Heart right ventricle (tissue), 16 donors: ENCODE data around the gene TMEM39A. TPM values are rescaled to one million over a fixed set of nuclear protein-coding genes. Genes with fewer than 3 reads are reported as not detected.

Experiments used
- ATAC-seq, 8 donors: fragments of 200-7000 bp; cut with Tn5 transposase; one replicate each; pipeline ENCODE4 v1.9.1; 2020; ENCODE audit warnings: mild to moderate bottlenecking in 8 of 8, moderate library complexity in 8 of 8, moderate number of reproducible peaks in 1 of 8
- DNase-seq, 2 donors: peaks; one replicate each; pipeline ENCODE4 v3.0.0-alpha.2; 2020
- H3K27ac ChIP-seq, 10 donors: fragments of 200-600 bp; sonication (generic) in 2 of 10; one replicate each; pipeline versions ENCODE4 v1.5.0 to v1.8.0; 2020 to 2022; ENCODE audit warnings: mild to moderate bottlenecking in 3 of 10
- H3K27me3 ChIP-seq, 7 donors: fragments of 200-600 bp; one replicate each; pipeline ENCODE4 v1.8.0; 2021 to 2022; ENCODE audit warnings: mild to moderate bottlenecking in 2 of 7
- H3K36me3 ChIP-seq, 9 donors: fragments of 200-600 bp; sonication (generic) in 1 of 9; one replicate each; pipeline versions ENCODE4 v1.5.0 to v1.8.0; 2020 to 2022; ENCODE audit warnings: mild to moderate bottlenecking in 2 of 9
- H3K4me1 ChIP-seq, 9 donors: fragments of 200-600 bp; sonication (generic) in 1 of 9; one replicate each; pipeline versions ENCODE4 v1.5.0 to v1.8.0; 2020 to 2022; ENCODE audit warnings: mild to moderate bottlenecking in 4 of 9
- H3K4me3 ChIP-seq, 10 donors: fragments of 200-600 bp; sonication (generic) in 2 of 10; one replicate each; pipeline versions ENCODE4 v1.5.0 to v1.8.0; 2020 to 2022; ENCODE audit warnings: mild to moderate bottlenecking in 7 of 10, moderate library complexity in 2 of 10
- H3K9me3 ChIP-seq, 11 donors: fragments of 200-600 bp in 10 of 11; sonication (generic) in 2 of 11; one replicate each; pipeline versions ENCODE4 v1.5.0 to v1.8.0; 2013 to 2022; ENCODE audit warnings: mild to moderate bottlenecking in 2 of 11, control low read depth in 1 of 11, moderate library complexity in 1 of 11
- CTCF ChIP-seq, 9 donors: fragments of 200-600 bp; sonication (generic) in 2 of 9; IDR thresholded peaks; one replicate each; pipeline versions ENCODE4 v1.5.0 to v1.8.0; 2021 to 2022; ENCODE audit warnings: antibody characterized with exemption in 9 of 9, mild to moderate bottlenecking in 5 of 9, moderate library complexity in 1 of 9
- WGBS, 2 donors: extraction: QIAGEN DNeasy Blood & Tissue Kit; methylation state at CpG; one replicate each; pipeline ENCODE4 v1.1.7; 2013; ENCODE audit warnings: inconsistent platforms in 1 of 2; 5-methylcytosine and 5-hydroxymethylcytosine counted together
- intact Hi-C, 10 donors: fragments of 100-400 bp; cut with DNase I; formaldehyde crosslinking; loops; one replicate each; pipeline versions ENCODE4 v1.11.1 to v1.14.2; 2022
- polyA plus RNA-seq, 2 donors: library from polyadenylated mRNA; stranded (reverse); fragments of 200-250 nt; gene quantifications; one replicate each; pipeline ENCODE4 v1.2.3, GENCODE V29; 2013
- total RNA-seq, 10 donors: library from RNA; stranded (reverse); fragmentation: NEBNext Ultra II Directional in 3 of 10; extraction: Animal tissue kit (Norgen Biotek cat#: 25700) in 3 of 10; gene quantifications; one replicate each; pipeline versions ENCODE4 v1.2.1 to v1.2.4, GENCODE V29; 2021 to 2023
- donor health status: Arrhythmogenic right ventricular cardiomyopathy.
- donor health status: ischemic (EF 13 %, LVEDD 7.1; RV severe dilation, severe dysfunction).
- donor health status: healthy with polysubstance abuse.
- donor health status: DM: no; HTN: yes; CAD: no.
- donor health status: DM: no; HTN: no; CAD: no.
- donor health status: ischemic (EF 25% LVEDD 6.9; RV normal size, moderate dysfunction).
- donor health status: ischemic (EF 25% LVEDD 5.7; RV mildly dilated, moderate dysfunction).
- donor health status: healthy.
- donor health status: DM: yes; HTN: yes; CAD: no.
- donor health status: Ischemic cardiomyopathy.
- donor health status: ischemic (EF 35%, LVEDD 5.7; RV mildly dilated, moderate dysfunction).
- donor health status: nonischemic (EF 11% LVEDD 7.7; RV severe dilation, severe dysfunction).
- donor health status: DM: yes; HTN: yes; CAD: no.
- donor health status: PGD.
- donor health status: ischemic (EF 29% LVEDD 5.4; RV normal size, mild dysfunction).
- donor health status: nonischemic (EF 23%, LVEDD 6.1; RV moderate dilation, normal function).

TMEM39A gene
- total and polyA plus RNA-seq, 12 donors: 8.4 to 25.8 (median 12.8) TPM

- Histone ChIP-seq H3K9me3 (no peaks in the 10 kb centered on the region), H3K36me3 (peaks cover 0 to 100% (median 23%) of the 10 kb centered on the region in 9 donors), H3K4me3 (no peak overlapping the region), H3K27ac (peak overlapping the region in 1 of 10 donors; percentile 45), H3K27me3 (no peaks in the 10 kb centered on the region), H3K4me1 (peaks cover 0 to 20% (median 0%) of the 10 kb centered on the region in 9 donors)
- WGBS, 2 donors: 93 to 96% methylated on average over 2 of the region's 2 CpGs
- TF ChIP-seq CTCF (IDR thresholded peaks at IDR 0.05): no peak
- DNase-seq (no peak), ATAC-seq (no peak)
- intact Hi-C loops: no loop called here
Measured at GRCh38 chr3:119507404-119507803, 44.0 kb upstream of the TMEM39A start.

DNA sequence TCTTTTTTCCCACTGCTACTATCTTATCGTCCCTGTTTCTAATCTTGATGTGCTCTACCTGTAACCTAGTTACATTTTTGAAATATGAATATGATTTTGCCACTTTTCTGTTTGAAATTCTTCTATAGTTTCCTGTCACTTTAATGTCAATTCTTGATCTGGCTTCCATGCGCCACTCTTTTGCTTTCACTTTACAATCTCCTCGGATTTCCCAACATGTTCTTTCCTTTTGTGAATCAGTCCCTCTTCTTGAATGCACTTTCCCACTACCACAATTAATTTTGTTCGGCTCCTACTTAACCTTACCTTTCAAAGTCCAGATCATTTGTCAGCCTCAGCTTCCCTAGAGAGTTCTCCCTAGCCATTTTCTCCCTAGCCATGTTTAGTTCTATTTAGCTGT is 43.2 kb upstream of the TMEM39A start:
- DNase-seq: no peak
- Histone ChIP-seq H3K4me3 (no peak overlapping the region), H3K9me3 (no peaks in the 10 kb centered on the region), H3K4me1 (peaks cover 0 to 24% (median 3%) of the 10 kb centered on the region in 9 donors), H3K27me3 (no peaks in the 10 kb centered on the region), H3K36me3 (peaks cover 0 to 100% (median 20%) of the 10 kb centered on the region in 9 donors), H3K27ac (peak overlapping the region in 1 of 10 donors; percentile 45)
- TF ChIP-seq CTCF (IDR thresholded peaks at IDR 0.05): no peak
- intact Hi-C loops: no loop called here
- WGBS, 2 donors: 74 to 93% methylated on average over 4 of the region's 4 CpGs
- ATAC-seq: no peak

DNA sequence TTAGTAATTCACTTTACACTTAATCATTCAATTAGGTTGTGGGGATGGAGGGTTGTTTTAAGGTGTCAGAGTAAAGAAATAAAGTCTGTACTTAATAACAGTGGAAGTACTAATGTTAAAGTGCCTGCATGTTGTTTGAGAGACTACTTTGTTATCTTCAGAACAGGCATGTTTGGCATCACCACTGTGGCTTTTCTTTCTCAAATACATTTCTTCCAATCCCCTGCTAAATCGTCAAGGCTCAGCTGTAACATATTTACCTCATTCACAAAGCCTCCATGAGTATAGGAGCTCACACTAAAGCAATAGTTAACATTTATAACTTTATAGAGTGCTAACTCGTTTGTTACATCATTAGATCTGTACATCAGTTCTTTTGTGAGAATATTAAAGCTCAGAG is 37.5 kb upstream of the TMEM39A start:
- Histone ChIP-seq H3K4me1 (peaks cover 9 to 45% (median 31%) of the 10 kb centered on the region in 9 donors), H3K4me3 (peak overlapping the region in 7 of 10 donors; percentile 9 to 93 (median 76)), H3K27ac (peak overlapping the region in 2 of 10 donors; percentile 96 to 97), H3K27me3 (no peaks in the 10 kb centered on the region), H3K9me3 (no peaks in the 10 kb centered on the region), H3K36me3 (peaks cover 0 to 51% (median 9%) of the 10 kb centered on the region in 9 donors)
- 26 to 37% methylated on average over 2 of the region's 2 CpGs for WGBS, 2 donors
- DNase-seq: no peak
- intact Hi-C loops: no loop called here
- no peak for TF ChIP-seq CTCF (IDR thresholded peaks at IDR 0.05)
- no peak for ATAC-seq

GRCh38 chr3:119500265-119500664 is 36.9 kb upstream of the TMEM39A start:
- Histone ChIP-seq H3K27ac (peak overlapping the region in 4 of 10 donors; percentile 92 to 97 (median 96)), H3K4me3 (peak overlapping the region in 9 of 10 donors; percentile 16 to 93 (median 81)), H3K36me3 (peaks cover 0 to 45% (median 9%) of the 10 kb centered on the region in 9 donors), H3K4me1 (peaks cover 9 to 44% (median 31%) of the 10 kb centered on the region in 9 donors), H3K27me3 (no peaks in the 10 kb centered on the region), H3K9me3 (no peaks in the 10 kb centered on the region)
- ATAC-seq (no peak), DNase-seq (no peak)
- 60 to 69% methylated on average over 4 of the region's 4 CpGs for WGBS, 2 donors
- TF ChIP-seq CTCF (IDR thresholded peaks at IDR 0.05): no peak
- intact Hi-C loops: no loop called here
